ENCODE results near the gene VSIR.
A peak's percentile ranks its signal among the peaks of the same experiment; 100 is the strongest.

The VSIR gene

GRCh38 chr10:71761541-71762113 is 11.7 kb downstream of the VSIR start:
- TF ChIP-seq CTCF (conservative IDR thresholded peaks at IDR 0.05; ENCODE audit: low read depth): no peak
- DNase-seq (ENCODE audit: low spot score): no peak
- CTCF ChIA-PET: no interaction called here
- POLR2A ChIA-PET (ENCODE audit: low non-redundant PET): no interaction called here
- H3K27ac ChIP-seq: peak overlapping the region; percentile 57

- DNase-seq (ENCODE audit: low spot score): peak; percentile 66
- no peak for TF ChIP-seq CTCF (conservative IDR thresholded peaks at IDR 0.05; ENCODE audit: low read depth)
- CTCF ChIA-PET: interaction anchor here (0.5 kb wide), 1 partner anchor 37 kb away, joined by 3 read pairs; no protein-coding TSS in a partner anchor
- H3K27ac ChIP-seq: peak overlapping the region; percentile 57
- POLR2A ChIA-PET (ENCODE audit: low non-redundant PET): no interaction called here
Measured at GRCh38 chr10:71761105-71761511, 12.2 kb downstream of the VSIR start.

GRCh38 chr10:71757399-71757922 is 15.9 kb downstream of the VSIR start:
- H3K27ac ChIP-seq: peak overlapping the region; percentile 62
- ChIA-PET CTCF (interaction anchor here (0.6 to 4.4 kb wide), 3 partner anchors 16 to 549 kb away, joined by 3 to 16 read pairs (median 6); partner anchors contain the start of gene VSIR), POLR2A (ENCODE audit: low non-redundant PET) (interaction anchor here (0.6 kb wide), 1 partner anchor 70 kb away, joined by 6 read pairs; no protein-coding TSS in a partner anchor)
- DNase-seq (ENCODE audit: low spot score): no peak
- TF ChIP-seq CTCF (conservative IDR thresholded peaks at IDR 0.05; ENCODE audit: low read depth): no peak

GRCh38 chr10:71756311-71757191 is 16.8 kb downstream of the VSIR start:
- ChIA-PET POLR2A (ENCODE audit: low non-redundant PET) (no interaction called here), CTCF (interaction anchor here (0.6 to 4.4 kb wide), 4 partner anchors 7 to 548 kb away, joined by 3 to 16 read pairs (median 5); partner anchors contain the start of gene VSIR)
- peak overlapping the region; percentile 62 for H3K27ac ChIP-seq
- no peak for TF ChIP-seq CTCF (conservative IDR thresholded peaks at IDR 0.05; ENCODE audit: low read depth)
- DNase-seq (ENCODE audit: low spot score): no peak

GRCh38 chr10:71755179-71755879 is 18.0 kb downstream of the VSIR start:
- no peak for TF ChIP-seq CTCF (conservative IDR thresholded peaks at IDR 0.05; ENCODE audit: low read depth)
- H3K27ac ChIP-seq: no peak overlapping the region
- no peak for DNase-seq (ENCODE audit: low spot score)
- ChIA-PET POLR2A (ENCODE audit: low non-redundant PET) (no interaction called here), CTCF (interaction anchor here (4.4 kb wide), 1 partner anchor 18 kb away, joined by 16 read pairs; the partner anchor contains the start of gene VSIR)

- no peak for TF ChIP-seq CTCF (conservative IDR thresholded peaks at IDR 0.05; ENCODE audit: low read depth)
- POLR2A ChIA-PET (ENCODE audit: low non-redundant PET): no interaction called here
- CTCF ChIA-PET: no interaction called here
- H3K27ac ChIP-seq: no peak overlapping the region
- DNase-seq (ENCODE audit: low spot score): no peak
Measured at GRCh38 chr10:71754562-71754961, 18.8 kb downstream of the VSIR start.

Measured in RWPE1 (cell line).